Progenitor cell of endocrine pancreas (in vitro differentiated cells): ENCODE measurements around the gene FGF11. TPM values are rescaled to one million over a fixed set of nuclear protein-coding genes. Genes with fewer than 3 reads are reported as not detected.

ENCODE experiments used
- DNase-seq: peaks from one replicate; pipeline ENCODE4 v3.0.0; 2021; ENCODE audit warnings: low spot score; ENCODE audit not compliant: unreplicated experiment
- H3K27ac Mint-ChIP-seq: 2 replicates; pipeline ENCODE4 v1.8.0; 2021; ENCODE audit warnings: mild to moderate bottlenecking, moderate library complexity, mixed read lengths
- H3K27me3 Mint-ChIP-seq: 2 replicates; pipeline ENCODE4 v1.8.0; 2021; ENCODE audit warnings: mixed read lengths
- H3K36me3 Mint-ChIP-seq: 2 replicates; pipeline ENCODE4 v1.8.0; 2022; ENCODE audit warnings: mixed read lengths; ENCODE audit not compliant: insufficient read depth
- H3K4me1 Mint-ChIP-seq: 2 replicates; pipeline ENCODE4 v1.8.0; 2021; ENCODE audit warnings: low read depth, mixed read lengths
- H3K4me3 Mint-ChIP-seq: 2 replicates; pipeline ENCODE4 v1.8.0; 2021; ENCODE audit warnings: low read depth, mild to moderate bottlenecking, moderate library complexity, mixed read lengths
- H3K9me3 Mint-ChIP-seq: 2 replicates; pipeline ENCODE4 v1.8.0; 2021; ENCODE audit warnings: low read depth, mixed read lengths
- total RNA-seq: library from RNA; stranded (reverse); gene quantifications from 2 replicates; pipeline ENCODE4 v1.2.1, GENCODE V29; 2021
- TF ChIP-seq, protein P1 (sequence below): fragments of 200-600 bp; sonication (generic); IDR thresholded peaks from one replicate; pipeline ENCODE4 v1.5.0; 2021; ENCODE audit warnings: antibody characterized with exemption, mild to moderate bottlenecking; ENCODE audit not compliant: unreplicated experiment

FGF11 gene
- total RNA-seq, 1 donor from 2014 or later = 4.5 TPM

DNA sequence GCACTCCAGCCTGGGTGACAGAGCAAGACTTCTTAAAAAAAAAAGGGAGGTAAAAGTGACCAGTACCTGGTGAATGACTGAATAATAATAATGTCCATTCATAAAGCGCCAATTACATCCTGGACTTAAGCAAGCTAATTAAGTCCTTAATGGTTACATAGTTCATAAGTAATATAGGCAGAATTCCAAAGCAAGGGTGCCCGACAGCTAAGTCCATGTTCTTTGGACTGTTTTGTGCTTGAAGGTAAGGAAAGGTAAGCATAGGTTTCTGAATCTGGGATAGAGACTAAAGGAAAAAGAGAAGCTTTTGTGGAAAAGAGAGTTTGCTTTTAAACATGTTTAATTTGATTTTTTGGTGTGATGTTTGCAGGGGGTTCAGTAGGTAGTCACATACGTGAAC, 54.6 kb downstream of the FGF11 start:
- no peak for DNase-seq
- Mint-ChIP-seq H3K4me3 (no peak overlapping the region), H3K4me1 (peaks cover 21% of the 10 kb centered on the region), H3K36me3 (peaks cover 19% of the 10 kb centered on the region), H3K27ac (peak overlapping the region; percentile 12), H3K9me3 (no peaks in the 10 kb centered on the region), H3K27me3 (no peaks in the 10 kb centered on the region)
- TF ChIP-seq, protein P1, sequence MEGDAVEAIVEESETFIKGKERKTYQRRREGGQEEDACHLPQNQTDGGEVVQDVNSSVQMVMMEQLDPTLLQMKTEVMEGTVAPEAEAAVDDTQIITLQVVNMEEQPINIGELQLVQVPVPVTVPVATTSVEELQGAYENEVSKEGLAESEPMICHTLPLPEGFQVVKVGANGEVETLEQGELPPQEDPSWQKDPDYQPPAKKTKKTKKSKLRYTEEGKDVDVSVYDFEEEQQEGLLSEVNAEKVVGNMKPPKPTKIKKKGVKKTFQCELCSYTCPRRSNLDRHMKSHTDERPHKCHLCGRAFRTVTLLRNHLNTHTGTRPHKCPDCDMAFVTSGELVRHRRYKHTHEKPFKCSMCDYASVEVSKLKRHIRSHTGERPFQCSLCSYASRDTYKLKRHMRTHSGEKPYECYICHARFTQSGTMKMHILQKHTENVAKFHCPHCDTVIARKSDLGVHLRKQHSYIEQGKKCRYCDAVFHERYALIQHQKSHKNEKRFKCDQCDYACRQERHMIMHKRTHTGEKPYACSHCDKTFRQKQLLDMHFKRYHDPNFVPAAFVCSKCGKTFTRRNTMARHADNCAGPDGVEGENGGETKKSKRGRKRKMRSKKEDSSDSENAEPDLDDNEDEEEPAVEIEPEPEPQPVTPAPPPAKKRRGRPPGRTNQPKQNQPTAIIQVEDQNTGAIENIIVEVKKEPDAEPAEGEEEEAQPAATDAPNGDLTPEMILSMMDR = no peak

Other genes starting within 250 kb of the FGF11 start
- gene DLG4, start 219.7 kb upstream of the FGF11 start, total RNA-seq = 46.3 and 48.6 TPM in 2 replicates
- 653 and 693 TPM in 2 replicates for gene ACADVL, start 219.6 kb upstream of the FGF11 start, total RNA-seq
- 104 TPM in 2 replicates for gene DVL2, start 205.0 kb upstream of the FGF11 start, total RNA-seq
- 66.9 and 73.7 TPM in 2 replicates for gene PHF23, start 200.1 kb upstream of the FGF11 start, total RNA-seq
- gene GABARAP, start 197.1 kb upstream of the FGF11 start, total RNA-seq = 447 and 466 TPM in 2 replicates
- gene CTDNEP1, start 187.8 kb upstream of the FGF11 start, total RNA-seq = 134 and 137 TPM in 2 replicates
- gene ELP5, start 187.3 kb upstream of the FGF11 start, total RNA-seq = 42.3 and 45.0 TPM in 2 replicates
- 137 and 147 TPM in 2 replicates for gene CLDN7, start 177.0 kb upstream of the FGF11 start, total RNA-seq
- gene SLC2A4, start 157.8 kb upstream of the FGF11 start, total RNA-seq = 1.5 and 2.0 TPM in 2 replicates
- 2.7 and 4.3 TPM in 2 replicates for gene YBX2, start 144.9 kb upstream of the FGF11 start, total RNA-seq
- 323 and 338 TPM in 2 replicates for gene EIF5A, start 131.9 kb upstream of the FGF11 start, total RNA-seq
- gene GPS2, start 124.2 kb upstream of the FGF11 start, total RNA-seq = 77.1 and 81.1 TPM in 2 replicates
- gene NEURL4, start 110.2 kb upstream of the FGF11 start, total RNA-seq = 75.2 TPM in 2 replicates
- 1.0 TPM in 1 of 2 replicates, not detected in the other for gene ACAP1, start 103.0 kb upstream of the FGF11 start, total RNA-seq
- gene KCTD11, start 87.3 kb upstream of the FGF11 start, total RNA-seq = 11.3 and 12.4 TPM in 2 replicates
- gene TMEM95, start 84.4 kb upstream of the FGF11 start, total RNA-seq = not detected in 2 replicates
- gene TNK1, start 58.4 kb upstream of the FGF11 start, total RNA-seq = 9.1 and 13.4 TPM in 2 replicates
- 35.5 and 37.9 TPM in 2 replicates for gene PLSCR3, start 45.0 kb upstream of the FGF11 start, total RNA-seq
- 89.2 and 102 TPM in 2 replicates for gene TMEM256, start 35.4 kb upstream of the FGF11 start, total RNA-seq
- gene NLGN2, start 31.7 kb upstream of the FGF11 start, total RNA-seq = 30.3 and 34.4 TPM in 2 replicates
- gene SPEM1, start 19.2 kb upstream of the FGF11 start, total RNA-seq = not detected in 2 replicates
- not detected in 2 replicates for gene SPEM2, start 13.9 kb upstream of the FGF11 start, total RNA-seq
- not detected in 2 replicates for gene SPEM3, start 10.7 kb upstream of the FGF11 start, total RNA-seq
- gene TMEM102, start 4.1 kb upstream of the FGF11 start, total RNA-seq = 8.1 and 10.0 TPM in 2 replicates
- gene CHRNB1, start 5.5 kb downstream of the FGF11 start, total RNA-seq = 17.2 and 19.1 TPM in 2 replicates
- 26.8 and 28.4 TPM in 2 replicates for gene ZBTB4, start 40.1 kb downstream of the FGF11 start, total RNA-seq
- not detected in 2 replicates for gene SLC35G6, start 41.9 kb downstream of the FGF11 start, total RNA-seq
- gene POLR2A, start 44.9 kb downstream of the FGF11 start, total RNA-seq = 195 and 210 TPM in 2 replicates
- 9.4 and 10.7 TPM in 2 replicates for gene TNFSF12, start 109.5 kb downstream of the FGF11 start, total RNA-seq
- 4.1 and 4.7 TPM in 2 replicates for gene TNFSF13, start 119.2 kb downstream of the FGF11 start, total RNA-seq
- 58.2 and 62.5 TPM in 2 replicates for gene SENP3, start 122.4 kb downstream of the FGF11 start, total RNA-seq
- not detected in 2 replicates for gene CD68, start 140.1 kb downstream of the FGF11 start, total RNA-seq
- gene MPDU1, start 144.3 kb downstream of the FGF11 start, total RNA-seq = 71.4 and 71.9 TPM in 2 replicates
- 0.93 and 1.0 TPM in 2 replicates for gene SOX15, start 150.6 kb downstream of the FGF11 start, total RNA-seq
- gene FXR2, start 175.4 kb downstream of the FGF11 start, total RNA-seq = 53.6 and 61.4 TPM in 2 replicates
- gene SAT2, start 188.3 kb downstream of the FGF11 start, total RNA-seq = 108 and 120 TPM in 2 replicates
- gene SHBG, start 190.6 kb downstream of the FGF11 start, total RNA-seq = 5.1 and 5.9 TPM in 2 replicates
- 1.5 and 2.1 TPM in 2 replicates for gene ATP1B2, start 211.4 kb downstream of the FGF11 start, total RNA-seq
- 106 and 121 TPM in 2 replicates for gene TP53, start 248.0 kb downstream of the FGF11 start, total RNA-seq
- gene WRAP53, start 249.0 kb downstream of the FGF11 start, total RNA-seq = 26.4 and 28.0 TPM in 2 replicates